HEK293 (cell line): Measurements from ENCODE around the gene KIF1A.

Source experiments
- REPIN1 ChIP-seq: fragments of 450-650 bp; formaldehyde crosslinking; IDR thresholded peaks from 2 replicates; pipeline ENCODE4 v1.5.1; 2017; ENCODE audit warnings: missing biosample characterization, missing genetic modification characterization, low read depth
- SCRT2 ChIP-seq: fragments of 450-650 bp; formaldehyde crosslinking; IDR thresholded peaks from 2 replicates; pipeline ENCODE4 v1.5.1; 2016; ENCODE audit warnings: missing biosample characterization, missing genetic modification characterization
- SP2 ChIP-seq: fragments of 450-650 bp; formaldehyde crosslinking; IDR thresholded peaks from 2 replicates; pipeline ENCODE4 v1.5.1; 2016; ENCODE audit warnings: missing biosample characterization, missing genetic modification characterization
- SP7 ChIP-seq: fragments of 450-650 bp; formaldehyde crosslinking; IDR thresholded peaks from 2 replicates; pipeline ENCODE4 v1.5.1; 2016; ENCODE audit warnings: missing biosample characterization, missing genetic modification characterization
- TSHZ1 ChIP-seq: fragments of 450-650 bp; formaldehyde crosslinking; IDR thresholded peaks from 2 replicates; pipeline ENCODE4 v1.5.1; 2016; ENCODE audit warnings: missing biosample characterization, missing genetic modification characterization, borderline replicate concordance
- YY1 ChIP-seq: fragments of 450-650 bp; formaldehyde crosslinking; IDR thresholded peaks from 2 replicates; pipeline ENCODE4 v1.5.1; 2018; ENCODE audit warnings: missing biosample characterization, missing genetic modification characterization
- ZBTB21 ChIP-seq: fragments of 450-650 bp; formaldehyde crosslinking; IDR thresholded peaks from 2 replicates; pipeline ENCODE4 v1.5.1; 2017; ENCODE audit warnings: missing biosample characterization, missing genetic modification characterization
- ZBTB49 ChIP-seq: fragments of 450-650 bp; formaldehyde crosslinking; IDR thresholded peaks from 2 replicates; pipeline ENCODE4 v1.5.1; 2016; ENCODE audit warnings: missing biosample characterization, missing genetic modification characterization, low read depth
- ZBTB7A ChIP-seq: fragments of 450-650 bp; formaldehyde crosslinking; IDR thresholded peaks from 2 replicates; pipeline ENCODE4 v1.5.1; 2016; ENCODE audit warnings: low read depth, missing biosample characterization, missing genetic modification characterization
- ZNF112 ChIP-seq: fragments of 450-650 bp; formaldehyde crosslinking; IDR thresholded peaks from 2 replicates; pipeline ENCODE4 v1.5.0; 2017; ENCODE audit warnings: missing biosample characterization, missing genetic modification characterization
- ZNF19 ChIP-seq: fragments of 450-650 bp; formaldehyde crosslinking; IDR thresholded peaks from 2 replicates; pipeline ENCODE4; 2016; ENCODE audit warnings: missing biosample characterization, missing genetic modification characterization, low read depth
- ZNF211 ChIP-seq: fragments of 450-650 bp; formaldehyde crosslinking; IDR thresholded peaks from 2 replicates; pipeline ENCODE4 v1.5.1; 2016; ENCODE audit warnings: low read depth, missing biosample characterization, missing genetic modification characterization
- ZNF221 ChIP-seq: fragments of 450-650 bp; formaldehyde crosslinking; IDR thresholded peaks from 2 replicates; pipeline ENCODE4 v1.5.1; 2017; ENCODE audit warnings: missing biosample characterization, missing genetic modification characterization, borderline replicate concordance
- ZNF24 ChIP-seq: fragments of 450-650 bp; formaldehyde crosslinking; IDR thresholded peaks from 2 replicates; pipeline ENCODE4 v1.5.1; 2016; ENCODE audit warnings: missing biosample characterization, missing genetic modification characterization
- ZNF248 ChIP-seq: fragments of 450-650 bp; formaldehyde crosslinking; IDR thresholded peaks from 2 replicates; pipeline ENCODE4 v1.5.1; 2017; ENCODE audit warnings: missing biosample characterization, missing genetic modification characterization
- ZNF335 ChIP-seq: fragments of 450-650 bp; formaldehyde crosslinking; conservative IDR thresholded peaks from 2 replicates; pipeline ENCODE4 v1.5.1; 2016; ENCODE audit warnings: missing biosample characterization, missing genetic modification characterization
- ZNF362 ChIP-seq: fragments of 450-650 bp; formaldehyde crosslinking; IDR thresholded peaks from 2 replicates; pipeline ENCODE4 v1.5.1; 2016; ENCODE audit warnings: missing biosample characterization, missing genetic modification characterization
- ZNF394 ChIP-seq: fragments of 450-650 bp; formaldehyde crosslinking; IDR thresholded peaks from 2 replicates; pipeline ENCODE4 v1.5.1; 2016; ENCODE audit warnings: missing biosample characterization, missing genetic modification characterization, mild to moderate bottlenecking, moderate library complexity, borderline replicate concordance
- ZNF510 ChIP-seq: fragments of 450-650 bp; formaldehyde crosslinking; IDR thresholded peaks from 2 replicates; pipeline ENCODE4 v1.5.1; 2018; ENCODE audit warnings: mild to moderate bottlenecking, missing genetic modification characterization, missing biosample characterization; ENCODE audit not compliant: insufficient replicate concordance
- ZNF623 ChIP-seq: fragments of 450-650 bp; formaldehyde crosslinking; IDR thresholded peaks from 2 replicates; pipeline ENCODE4 v1.5.1; 2016; ENCODE audit warnings: missing biosample characterization, missing genetic modification characterization
- ZNF654 ChIP-seq: fragments of 450-650 bp; formaldehyde crosslinking; IDR thresholded peaks from 2 replicates; pipeline ENCODE4 v1.5.1; 2016; ENCODE audit warnings: low read depth, missing biosample characterization, missing genetic modification characterization
- ZNF701 ChIP-seq: fragments of 450-650 bp; formaldehyde crosslinking; IDR thresholded peaks from 2 replicates; pipeline ENCODE4 v1.5.1; 2016; ENCODE audit warnings: missing biosample characterization, missing genetic modification characterization
- ZNF76 ChIP-seq: fragments of 450-650 bp; formaldehyde crosslinking; IDR thresholded peaks from 2 replicates; pipeline ENCODE4; 2016; ENCODE audit warnings: low read depth, missing biosample characterization, missing genetic modification characterization, borderline replicate concordance
- ZNF776 ChIP-seq: fragments of 450-650 bp; formaldehyde crosslinking; IDR thresholded peaks from 2 replicates; pipeline ENCODE4 v1.5.0; 2017; ENCODE audit warnings: missing biosample characterization, missing genetic modification characterization, borderline replicate concordance
- ZNF785 ChIP-seq: fragments of 450-650 bp; formaldehyde crosslinking; IDR thresholded peaks from 2 replicates; pipeline ENCODE4 v1.5.1; 2016; ENCODE audit warnings: missing biosample characterization, missing genetic modification characterization
- TF ChIP-seq, protein P1 (sequence below): fragments of 450-650 bp; formaldehyde crosslinking; IDR thresholded peaks from 2 replicates; pipeline ENCODE4 v1.5.1; 2017; ENCODE audit warnings: missing biosample characterization, missing genetic modification characterization
- TF ChIP-seq, protein P2 (sequence below): fragments of 450-650 bp; formaldehyde crosslinking; IDR thresholded peaks from 2 replicates; pipeline ENCODE4 v1.5.1; 2016; ENCODE audit warnings: missing biosample characterization, missing genetic modification characterization
- TF ChIP-seq, protein P3 (sequence below): fragments of 450-650 bp; formaldehyde crosslinking; optimal IDR thresholded peaks from 2 replicates; pipeline ENCODE3; 2016; ENCODE audit warnings: missing biosample characterization, mild to moderate bottlenecking, missing genetic modification characterization

KIF1A gene

DNA sequence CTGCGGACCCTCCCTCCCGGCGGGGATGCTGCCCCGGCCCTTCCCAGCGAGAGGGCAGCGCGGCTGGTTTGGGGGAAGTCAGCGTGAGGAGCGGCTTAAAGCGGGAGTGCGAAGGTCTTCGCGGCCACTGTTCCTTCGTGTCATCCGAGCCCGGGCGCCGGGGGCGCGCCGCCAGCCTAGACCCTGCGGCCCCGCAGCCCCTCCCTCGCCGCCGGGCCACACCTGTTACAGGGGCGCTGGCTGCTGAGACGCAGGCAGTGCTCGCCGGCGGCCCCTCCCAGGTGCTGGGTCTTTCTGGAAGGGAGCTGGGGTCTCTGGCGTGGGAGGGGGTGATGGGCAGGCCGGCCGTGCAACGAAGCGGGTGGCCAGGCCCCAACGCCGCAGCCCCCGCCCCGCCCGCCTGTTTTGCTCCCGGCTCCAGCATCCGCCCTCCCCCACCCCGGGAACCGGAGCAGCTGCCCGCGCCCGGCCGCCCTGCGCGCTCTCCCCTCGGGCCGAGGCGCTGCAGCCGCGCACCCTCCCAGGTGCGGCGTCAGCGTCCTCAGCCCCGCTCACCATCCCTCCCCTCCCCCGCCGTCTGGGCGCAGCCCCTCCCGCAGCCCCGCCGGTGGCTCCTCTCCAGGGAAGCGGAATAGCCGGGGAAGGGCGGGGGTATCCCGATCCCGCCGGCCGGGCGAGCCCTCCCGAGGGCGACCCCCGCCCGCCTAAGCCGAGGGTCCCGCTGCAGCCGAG is 727 bp downstream of the KIF1A start (continued):
- TF ChIP-seq ZNF112 (tag by site-specific recombination) = no peak
- TF ChIP-seq ZNF623 (tag by site-specific recombination) = no peak
- TF ChIP-seq ZNF654 (tag by site-specific recombination) = no peak
- no peak for TF ChIP-seq ZNF19 (tag by site-specific recombination)
- TF ChIP-seq, protein P1, sequence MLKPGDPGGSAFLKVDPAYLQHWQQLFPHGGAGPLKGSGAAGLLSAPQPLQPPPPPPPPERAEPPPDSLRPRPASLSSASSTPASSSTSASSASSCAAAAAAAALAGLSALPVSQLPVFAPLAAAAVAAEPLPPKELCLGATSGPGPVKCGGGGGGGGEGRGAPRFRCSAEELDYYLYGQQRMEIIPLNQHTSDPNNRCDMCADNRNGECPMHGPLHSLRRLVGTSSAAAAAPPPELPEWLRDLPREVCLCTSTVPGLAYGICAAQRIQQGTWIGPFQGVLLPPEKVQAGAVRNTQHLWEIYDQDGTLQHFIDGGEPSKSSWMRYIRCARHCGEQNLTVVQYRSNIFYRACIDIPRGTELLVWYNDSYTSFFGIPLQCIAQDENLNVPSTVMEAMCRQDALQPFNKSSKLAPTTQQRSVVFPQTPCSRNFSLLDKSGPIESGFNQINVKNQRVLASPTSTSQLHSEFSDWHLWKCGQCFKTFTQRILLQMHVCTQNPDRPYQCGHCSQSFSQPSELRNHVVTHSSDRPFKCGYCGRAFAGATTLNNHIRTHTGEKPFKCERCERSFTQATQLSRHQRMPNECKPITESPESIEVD = no peak
- TF ChIP-seq ZNF24 = no peak
- no peak for TF ChIP-seq SP7 (tag by site-specific recombination)
- no peak for TF ChIP-seq ZNF362
- no peak for TF ChIP-seq ZBTB21 (tag by site-specific recombination)
- TF ChIP-seq TSHZ1 (tag by site-specific recombination) = no peak
- no peak for TF ChIP-seq REPIN1 (tag by site-specific recombination)
- TF ChIP-seq ZNF76 (tag by site-specific recombination) = no peak
- peak; percentile 15; the same call in 1 of the 2 replicates for TF ChIP-seq SP2 (tag by site-specific recombination)
- TF ChIP-seq ZNF394 (tag by site-specific recombination) = no peak
- no peak for TF ChIP-seq ZNF221
- TF ChIP-seq ZNF510 (tag by site-specific recombination) = no peak
- no peak for TF ChIP-seq YY1
- no peak for TF ChIP-seq ZNF211
- no peak for TF ChIP-seq ZNF248 (tag by site-specific recombination)
- TF ChIP-seq SCRT2 (tag by site-specific recombination) = 0 out of 2 replicates have a peak, but pooled peaks have one; percentile 19
- no peak for TF ChIP-seq ZBTB49 (tag by site-specific recombination)
- TF ChIP-seq, protein P2, sequence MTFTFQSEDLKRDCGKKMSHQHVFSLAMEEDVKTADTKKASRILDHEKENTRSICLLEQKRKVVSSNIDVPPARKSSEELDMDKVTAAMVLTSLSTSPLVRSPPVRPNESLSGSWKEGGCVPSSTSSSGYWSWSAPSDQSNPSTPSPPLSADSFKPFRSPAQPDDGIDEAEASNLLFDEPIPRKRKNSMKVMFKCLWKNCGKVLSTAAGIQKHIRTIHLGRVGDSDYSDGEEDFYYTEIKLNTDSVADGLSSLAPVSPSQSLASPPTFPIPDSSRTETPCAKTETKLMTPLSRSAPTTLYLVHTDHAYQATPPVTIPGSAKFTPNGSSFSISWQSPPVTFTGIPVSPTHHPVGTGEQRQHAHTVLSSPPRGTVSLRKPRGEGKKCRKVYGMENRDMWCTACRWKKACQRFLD (tag by site-specific recombination) = no peak
- TF ChIP-seq ZNF776 (tag by site-specific recombination) = no peak
- TF ChIP-seq ZNF701 (tag by site-specific recombination) = no peak
- TF ChIP-seq ZNF335 (tag by site-specific recombination) = peak; percentile 32
- TF ChIP-seq ZBTB7A (tag by site-specific recombination) = no peak
- TF ChIP-seq ZNF785 = no peak
- TF ChIP-seq, protein P3, sequence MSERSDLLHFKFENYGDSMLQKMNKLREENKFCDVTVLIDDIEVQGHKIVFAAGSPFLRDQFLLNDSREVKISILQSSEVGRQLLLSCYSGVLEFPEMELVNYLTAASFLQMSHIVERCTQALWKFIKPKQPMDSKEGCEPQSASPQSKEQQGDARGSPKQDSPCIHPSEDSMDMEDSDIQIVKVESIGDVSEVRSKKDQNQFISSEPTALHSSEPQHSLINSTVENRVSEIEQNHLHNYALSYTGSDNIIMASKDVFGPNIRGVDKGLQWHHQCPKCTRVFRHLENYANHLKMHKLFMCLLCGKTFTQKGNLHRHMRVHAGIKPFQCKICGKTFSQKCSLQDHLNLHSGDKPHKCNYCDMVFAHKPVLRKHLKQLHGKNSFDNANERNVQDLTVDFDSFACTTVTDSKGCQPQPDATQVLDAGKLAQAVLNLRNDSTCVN = peak; percentile 52
